Forelimb muscle (tissue), 1 donor: ENCODE measurements around the gene CANT1. TPM values are rescaled to one million over a fixed set of nuclear protein-coding genes. Genes with fewer than 3 reads are reported as not detected.
"Not testable (repeated sequence)": the region's sequence is repeated elsewhere in the genome, so short reads cannot be mapped to it uniquely, and the experiment has no call there.

ENCODE experiments used
- DNase-seq: peaks from one replicate; pipeline ENCODE4 v3.0.0-alpha.2; 2013; ENCODE audit warnings: low read depth
- polyA plus RNA-seq: library from polyadenylated mRNA; unstranded; fragments of 120-200 nt; gene quantifications from one replicate; pipeline ENCODE4 v1.2.1, GENCODE V29; 2013; ENCODE audit not compliant: insufficient read length

The CANT1 gene
- polyA plus RNA-seq, 1 donor, result 25.6 TPM

- no peak for DNase-seq
Observed at GRCh38 chr17:78961571-78961970, 48.0 kb downstream of the CANT1 start.

- DNase-seq, result no peak
Observed at GRCh38 chr17:78960928-78961327, 48.6 kb downstream of the CANT1 start.

DNA sequence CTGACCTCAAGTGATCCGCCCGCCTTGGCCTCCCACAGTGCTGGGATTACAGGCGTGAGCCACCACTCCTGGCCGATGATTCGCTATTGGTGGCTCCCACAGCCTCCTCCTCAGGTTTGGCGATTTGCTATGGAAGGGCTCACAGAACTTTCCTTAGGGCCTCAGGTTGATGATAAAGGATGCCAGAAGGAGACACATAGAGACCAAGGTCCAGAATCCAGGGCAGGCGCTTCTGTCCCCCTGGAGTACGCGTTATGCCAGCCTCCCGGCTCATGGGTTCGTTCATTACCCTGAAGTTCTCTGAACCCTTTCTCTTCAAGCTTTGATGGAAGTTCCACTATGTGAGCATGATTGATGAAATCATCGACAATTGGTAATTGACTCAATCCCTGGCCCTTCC, 49.8 kb downstream of the CANT1 start:
- DNase-seq, result no peak

DNA sequence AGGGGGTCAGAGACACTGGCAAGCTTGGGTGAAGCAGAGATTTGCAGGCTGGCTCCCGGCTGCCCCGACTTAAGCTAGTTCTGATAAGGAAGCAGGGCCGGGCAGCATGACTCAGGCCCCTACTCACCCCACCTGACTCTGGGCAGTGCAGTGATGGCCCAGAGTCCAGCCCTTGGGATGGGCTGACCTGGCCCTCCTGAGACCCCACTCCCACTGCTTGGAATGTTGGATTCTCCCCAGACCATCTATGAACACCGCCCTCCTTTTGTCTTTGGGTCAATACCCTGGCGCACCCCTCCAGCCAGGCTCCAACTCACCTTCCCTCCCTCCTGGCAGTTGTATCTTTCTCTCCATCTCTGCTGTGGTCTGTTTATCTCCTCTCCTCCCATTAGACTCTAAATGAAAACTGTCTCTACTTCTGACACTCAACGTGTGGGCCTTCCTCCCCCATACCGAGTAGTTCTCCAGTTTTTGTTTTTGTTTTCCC, 50.9 kb downstream of the CANT1 start:
- DNase-seq, result no peak

DNA sequence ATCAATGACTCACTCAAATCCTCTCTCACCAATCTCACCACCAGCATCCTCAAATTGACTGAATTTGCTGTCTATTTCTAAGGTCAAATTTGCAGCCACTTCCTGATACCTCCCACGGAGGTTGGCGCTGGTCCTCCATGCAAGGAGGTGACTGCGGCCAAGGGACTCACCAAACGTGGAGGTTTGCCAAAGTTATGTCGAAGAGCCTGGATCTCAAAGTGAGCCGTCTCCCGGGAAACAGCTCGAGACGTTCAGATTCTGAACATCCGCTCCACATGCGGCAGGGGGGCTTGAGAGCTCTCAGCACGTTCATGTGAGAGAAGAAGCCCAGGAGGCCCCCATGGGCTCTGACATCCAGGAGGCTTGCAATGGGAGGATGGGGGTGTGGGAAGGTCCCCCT, 52.4 kb downstream of the CANT1 start:
- no peak for DNase-seq

- no peak for DNase-seq
Observed at GRCh38 chr17:78956254-78956653, 53.3 kb downstream of the CANT1 start.

GRCh38 chr17:78954684-78955083, 54.9 kb downstream of the CANT1 start:
- no peak for DNase-seq

GRCh38 chr17:78953356-78954350, 55.9 kb downstream of the CANT1 start:
- no peak for DNase-seq

DNA sequence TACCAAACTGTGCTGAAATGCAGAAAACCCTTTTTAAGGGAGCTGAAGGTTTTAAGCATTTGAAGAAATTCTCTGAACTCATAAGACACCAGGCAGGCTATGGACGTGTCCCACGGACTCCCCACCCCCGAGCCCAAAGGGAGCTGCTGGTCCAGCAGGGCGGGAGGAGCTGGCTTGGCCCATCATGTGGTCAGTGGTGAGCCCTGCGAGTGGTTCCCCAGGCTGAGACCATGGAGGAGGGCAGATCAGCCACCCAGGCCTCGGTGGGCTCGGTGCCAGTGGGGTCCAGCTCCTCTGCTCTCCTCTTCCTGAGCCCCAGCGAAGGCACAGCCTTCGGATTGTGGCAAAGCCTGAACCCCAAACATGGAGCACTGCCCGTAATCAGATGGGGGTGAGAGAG, 56.9 kb downstream of the CANT1 start:
- DNase-seq, result no peak

GRCh38 chr17:78951967-78952551, 57.5 kb downstream of the CANT1 start:
- no peak for DNase-seq

- DNase-seq, result no peak
Observed at GRCh38 chr17:78950870-78951269, 58.7 kb downstream of the CANT1 start.

DNA sequence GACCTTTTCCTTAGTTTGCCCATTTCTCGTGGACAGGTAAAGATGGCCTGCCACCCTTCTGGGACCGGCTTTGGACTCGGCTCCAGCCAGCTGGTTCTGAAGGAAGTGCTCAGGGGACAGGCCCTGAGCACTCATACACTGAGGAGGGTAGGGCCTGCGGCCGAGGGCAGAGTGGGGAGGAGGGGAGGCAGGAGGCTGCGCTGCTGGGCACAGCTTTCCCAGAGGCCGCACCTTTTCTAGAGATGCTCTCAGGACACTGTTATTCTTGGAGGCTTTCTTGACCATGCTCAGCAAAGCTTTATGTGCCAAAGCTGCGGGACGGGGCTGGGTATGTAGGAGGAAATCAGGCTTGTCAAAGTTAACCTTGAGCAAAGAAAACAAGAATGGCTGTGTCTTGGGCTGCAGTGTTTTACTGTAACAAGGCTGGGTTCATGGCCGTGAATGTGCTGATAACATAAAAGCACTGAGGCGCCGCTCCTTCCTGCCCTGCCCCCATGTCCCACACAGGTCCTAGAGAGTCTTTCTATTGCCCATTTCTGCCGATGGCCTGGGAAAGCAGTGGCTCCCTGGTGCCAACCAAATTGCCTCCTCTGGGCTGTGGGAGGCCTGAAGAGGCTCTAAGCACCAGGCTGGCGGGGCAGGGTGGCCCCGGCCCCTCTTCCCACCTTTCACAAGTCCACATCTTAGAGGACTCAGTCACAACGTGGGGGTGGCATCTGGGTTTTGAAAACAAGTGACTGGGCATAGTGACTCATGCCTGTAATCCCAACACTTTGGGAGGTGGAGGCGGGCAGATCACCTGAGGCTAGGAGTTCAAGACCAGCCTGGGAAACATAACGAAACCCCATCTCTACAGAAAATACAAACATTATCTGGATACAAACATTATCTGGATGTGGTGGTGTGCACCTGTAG, 62.1 kb downstream of the CANT1 start:
- no peak for DNase-seq

DNA sequence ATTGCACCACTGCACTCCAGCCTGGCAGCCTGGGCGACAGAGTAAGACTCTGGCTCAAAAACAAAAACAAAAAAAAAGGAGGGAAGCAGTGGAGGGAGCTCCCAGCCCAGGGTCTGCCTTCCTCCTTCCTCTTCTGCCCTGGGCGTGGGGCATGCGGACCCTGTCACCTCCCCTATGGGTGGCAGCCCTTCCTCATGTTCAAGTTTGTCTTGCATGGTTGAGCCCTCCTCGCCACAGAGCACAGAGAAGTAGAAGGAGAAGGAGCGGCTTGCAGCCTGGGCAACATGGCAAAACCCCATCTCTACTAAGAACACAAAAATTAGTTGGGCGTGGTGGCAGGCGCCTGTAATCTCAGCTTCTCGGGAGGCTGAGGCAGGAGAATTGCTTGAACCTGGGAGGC, 62.9 kb downstream of the CANT1 start:
- DNase-seq, result no peak

DNA sequence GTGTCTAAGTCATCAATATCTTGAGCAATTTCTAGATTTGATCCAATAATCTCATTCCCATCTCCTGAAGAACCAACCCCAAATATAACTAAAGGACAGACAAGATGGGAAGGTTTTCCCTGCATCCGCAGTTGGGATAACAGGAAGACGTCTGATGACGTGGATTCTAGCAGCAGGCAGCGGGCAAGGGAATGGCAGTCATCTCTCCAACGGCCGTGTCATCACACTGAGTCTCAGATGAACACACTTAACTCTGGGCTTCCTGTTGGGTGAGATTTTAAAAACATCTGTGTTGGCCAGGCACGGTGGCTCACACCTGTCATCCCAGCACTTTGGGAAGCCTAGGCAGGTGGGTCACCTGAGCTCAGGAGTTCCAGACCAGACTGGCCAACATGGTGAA, 63.4 kb downstream of the CANT1 start:
- DNase-seq, result no peak

DNA sequence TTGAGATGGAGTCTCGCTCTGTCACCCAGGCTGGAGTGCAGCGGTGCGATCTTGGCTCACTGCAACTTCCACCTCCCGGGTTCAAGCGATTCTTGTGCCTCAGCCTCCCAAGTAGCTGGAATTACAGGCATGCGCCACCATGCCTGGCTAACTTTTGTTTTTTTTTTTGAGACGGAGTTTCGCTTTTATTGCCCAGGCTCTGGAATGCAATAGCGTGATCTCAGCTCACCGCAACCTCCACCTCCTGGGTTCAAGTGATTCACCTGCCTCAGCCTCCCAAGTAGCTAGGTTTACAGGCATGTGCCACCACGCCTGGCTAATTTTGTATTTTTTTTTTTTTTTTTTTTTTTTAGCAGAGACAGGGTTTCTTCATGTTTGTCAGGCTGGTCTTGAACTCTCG, 64.1 kb downstream of the CANT1 start:
- not testable (repeated sequence) for DNase-seq

DNA sequence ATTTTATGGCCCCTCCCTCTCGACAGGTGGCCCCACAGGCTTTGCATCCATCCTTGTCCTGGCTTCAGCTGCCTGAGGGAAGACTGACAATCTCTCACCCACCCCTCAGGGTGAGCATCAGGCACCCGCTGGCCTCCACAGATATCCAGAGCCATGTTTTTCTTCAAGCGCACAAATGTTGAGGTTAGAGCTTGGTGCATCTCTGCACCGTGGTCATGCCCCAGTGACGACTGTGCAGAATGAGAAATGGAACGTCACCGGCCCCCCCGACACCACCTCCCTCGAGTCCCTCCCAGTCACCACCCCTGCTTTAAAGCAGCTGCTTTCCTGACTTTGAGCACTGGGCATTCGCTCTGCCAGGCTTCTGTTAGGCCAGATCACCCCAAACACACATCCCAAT, 64.6 kb downstream of the CANT1 start:
- no peak for DNase-seq

DNA sequence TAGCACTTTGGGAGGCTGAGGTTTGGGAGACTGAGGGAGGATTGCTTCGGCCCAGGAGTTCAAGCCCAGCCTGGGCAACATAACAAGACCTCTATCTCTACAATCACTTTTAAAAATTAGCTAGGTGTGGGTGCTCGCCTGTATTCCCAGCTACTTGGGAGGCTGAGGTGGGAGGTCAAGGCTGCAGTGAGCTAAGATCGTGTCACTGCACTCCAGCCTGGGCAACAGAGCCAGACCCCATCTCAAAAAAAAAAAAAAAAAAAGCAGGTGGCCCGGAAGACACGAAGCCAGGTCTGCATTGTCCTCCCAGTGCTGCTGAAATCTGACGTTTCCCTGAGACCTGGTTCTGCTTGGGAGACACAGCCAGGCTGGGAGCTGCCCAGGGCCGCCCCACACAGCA, 65.5 kb downstream of the CANT1 start:
- no peak for DNase-seq

Other genes with a start within 250 kb of the CANT1 start
- gene CYTH1, start 227.5 kb downstream of the CANT1 start, polyA plus RNA-seq, result 22.5 TPM
- 26.1 TPM for gene USP36, start 168.9 kb downstream of the CANT1 start, polyA plus RNA-seq
- 0.42 TPM for gene CEP295NL, start 106.6 kb downstream of the CANT1 start, polyA plus RNA-seq
- 164 TPM for gene TIMP2, start 84.4 kb downstream of the CANT1 start, polyA plus RNA-seq
- gene LGALS3BP, start 29.8 kb downstream of the CANT1 start, polyA plus RNA-seq, result 45.4 TPM
- 3.8 TPM for gene C1QTNF1, start 14.4 kb upstream of the CANT1 start, polyA plus RNA-seq
- 17.9 TPM for gene ENGASE, start 65.1 kb upstream of the CANT1 start, polyA plus RNA-seq